ENCODE measurements around the gene SLC22A17. TPM values are rescaled to one million over a fixed set of nuclear protein-coding genes. Genes with fewer than 3 reads are reported as not detected.

The SLC22A17 gene
- total and polyA plus RNA-seq, 10 of the 15 experiments (the other 5 are each of a cell fraction or from before 2014, with no cell fraction given) = not detected

GRCh38 chr14:23310546-23310945 lies 42.1 kb downstream of the SLC22A17 start:
- H3K9ac ChIP-seq (ENCODE audit: control insufficient read depth, insufficient read depth, low read length) = no peak overlapping the region
- H4K20me1 ChIP-seq (ENCODE audit: control insufficient read depth, insufficient read depth) = no peaks in the 10 kb centered on the region
- H2AFZ ChIP-seq (ENCODE audit: control insufficient read depth, low read depth, low read length) = no peak overlapping the region
- H3K79me2 ChIP-seq (ENCODE audit: control insufficient read depth, insufficient read depth, low read length) = peaks cover 27% of the 10 kb centered on the region
- in situ Hi-C loops (cut with MboI) (loop anchor here (25.0 kb wide), 1 partner anchor 802 kb away; the partner anchor contains the start of genes DCAF11 and NRL), intact Hi-C loops (cut with micrococcal nuclease; ENCODE audit: unreplicated experiment) (no loop called here)
- DNase-seq (ENCODE audit: low read depth, low spot score) (no peak), FAIRE-seq (no peak), ATAC-seq (no peak)
- RAD21 ChIA-PET (ENCODE audit: unreplicated experiment) = interaction anchor here (0.6 kb wide), 1 partner anchor 936 kb away, joined by 4 read pairs; no protein-coding TSS in a partner anchor
- 88% methylated on average over 1 of the region's 1 CpG for WGBS (ENCODE audit: insufficient coverage, insufficient replicate concordance, low lambda C conversion rate, missing lambda C conversion rate)
- POLR2A ChIA-PET = interaction anchor here (1.2 to 3.3 kb wide), 2 partner anchors 11 to 23 kb away, joined by 5 to 15 read pairs; partner anchors contain the start of gene PABPN1
- BruUV-seq (replicated peaks) = no TSS peak
- no peaks in the 10 kb centered on the region for H3K27me3 ChIP-seq (replicated peaks in 1 of 2; ENCODE audit: control insufficient read depth in 2 of 2, insufficient read depth in 2 of 2, low read length in 1 of 2)
- no peak for TF ChIP-seq RB1 (IDR thresholded peaks at IDR 0.05; ENCODE audit: borderline replicate concordance)
- TF ChIP-seq HCFC1 (IDR thresholded peaks at IDR 0.05; ENCODE audit: low read length) = no peak
- TF ChIP-seq IKZF1 (conservative IDR thresholded peaks at IDR 0.05) = no peak
- TF ChIP-seq CHD1 (IDR thresholded peaks at IDR 0.05; ENCODE audit: low read depth, low read length) = no peak
- TF ChIP-seq CUX1 (IDR thresholded peaks at IDR 0.05; ENCODE audit: insufficient replicate concordance, low read depth, low read length) = no peak
- no peak for TF ChIP-seq ZBED1 (IDR thresholded peaks at IDR 0.05; ENCODE audit: borderline replicate concordance)
- TF ChIP-seq FOXM1 (IDR thresholded peaks at IDR 0.05; ENCODE audit: low read depth, low read length) = no peak
- TF ChIP-seq SMAD1 (IDR thresholded peaks at IDR 0.05; ENCODE audit: low read depth, partially characterized antibody) = no peak
- no peak for TF ChIP-seq PML (IDR thresholded peaks at IDR 0.05; ENCODE audit: low read length)
- TF ChIP-seq TCF3 (IDR thresholded peaks at IDR 0.05; ENCODE audit: borderline replicate concordance, insufficient read depth, low read depth, low read length) = no peak
- TF ChIP-seq CBFB (IDR thresholded peaks at IDR 0.05; ENCODE audit: low read depth) = no peak
- no peak for TF ChIP-seq MYC (IDR thresholded peaks at IDR 0.05; ENCODE audit: insufficient read depth, insufficient read length, insufficient replicate concordance, low read length, severe bottlenecking)
- no peak for TF ChIP-seq HDAC6 (IDR thresholded peaks at IDR 0.05; ENCODE audit: unreplicated experiment)
- TF ChIP-seq NR2C1 (IDR thresholded peaks at IDR 0.05) = no peak
- TF ChIP-seq E4F1 (IDR thresholded peaks at IDR 0.05; ENCODE audit: borderline replicate concordance, partially characterized antibody) = no peak
- no peak for TF ChIP-seq YY1 (IDR thresholded peaks at IDR 0.05; ENCODE audit: low read depth, low read length)
- TF ChIP-seq NFYB (IDR thresholded peaks at IDR 0.05; ENCODE audit: insufficient read depth, low read depth, low read length) = no peak
- CTCF ChIA-PET = interaction anchor here (1.0 to 1.1 kb wide), 3 partner anchors 10 to 19 kb away, joined by 3 read pairs; no protein-coding TSS in a partner anchor
- H3K9me3 ChIP-seq (replicated peaks; ENCODE audit: control insufficient read depth, insufficient read depth, low read length) = no peaks in the 10 kb centered on the region
- H3K4me1 ChIP-seq (ENCODE audit: control insufficient read depth, insufficient read depth, low read length) = peaks cover 17% of the 10 kb centered on the region
- SMC1A ChIA-PET (ENCODE audit: uncharacterized antibody, unreplicated experiment) = interaction anchor here (2.5 kb wide), 1 partner anchor 10 kb away, joined by 10 read pairs; the partner anchor contains the start of gene PABPN1
- no peak overlapping the region for H3K4me2 ChIP-seq (ENCODE audit: control insufficient read depth, insufficient read depth)
- peaks cover 0 to 3% of the 10 kb centered on the region in 2 experiments; a peak in 1 of 4 replicates for H3K36me3 ChIP-seq (ENCODE audit: control insufficient read depth in 2 of 2, insufficient read depth in 2 of 2, low read length in 1 of 2)
- H3K4me3 ChIP-seq = no peak overlapping the region
- no peak overlapping the region for H3K27ac ChIP-seq (ENCODE audit: control insufficient read depth, insufficient read depth)
